Activated T-cell treated with anti-CD3 and anti-CD28 coated beads, Interleukin-2, amount 50 U/mL, for 48 hours (primary cell): ENCODE measurements around the gene MT1H.
"Not testable (repeated sequence)": the region's sequence is repeated elsewhere in the genome, so short reads cannot be mapped to it uniquely, and the experiment has no call there.

Experiments
- DNase-seq, 2 experiments: peaks; one replicate each; pipeline ENCODE4 v3.0.0-alpha.2; 2020

The MT1H gene

DNA sequence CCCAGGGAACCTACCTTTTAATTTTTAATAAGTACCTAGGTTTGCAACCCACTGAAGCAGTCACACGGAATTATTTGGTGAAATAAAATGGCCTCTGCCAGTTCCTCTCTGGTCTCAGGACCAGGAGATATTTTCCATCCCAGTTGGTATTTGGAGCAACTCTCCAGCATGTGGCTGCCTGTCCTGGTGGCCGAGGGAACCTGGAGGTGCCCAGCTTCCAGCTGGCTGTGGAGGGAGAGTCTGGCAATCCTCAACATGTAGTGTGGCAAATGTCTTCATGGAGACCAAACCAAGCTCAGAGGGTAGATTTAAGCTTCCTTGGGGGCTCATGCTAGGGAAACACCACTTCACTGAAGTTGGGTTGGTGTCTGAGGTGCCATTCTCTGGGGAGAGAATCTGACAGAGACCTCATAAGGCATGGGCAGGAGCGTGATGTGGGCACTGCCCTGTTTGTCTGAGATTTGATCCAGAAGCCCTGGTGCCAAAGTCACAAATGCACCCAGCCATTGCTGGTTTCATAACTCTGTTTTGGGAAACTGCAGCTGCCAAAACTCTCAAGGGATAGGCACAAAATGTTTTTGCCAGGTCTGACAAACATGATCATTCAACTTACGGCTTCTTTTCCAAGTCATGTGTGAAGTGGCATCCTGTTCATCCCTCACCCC, 15.4 kb downstream of the MT1H start:
- DNase-seq: no peak

DNA sequence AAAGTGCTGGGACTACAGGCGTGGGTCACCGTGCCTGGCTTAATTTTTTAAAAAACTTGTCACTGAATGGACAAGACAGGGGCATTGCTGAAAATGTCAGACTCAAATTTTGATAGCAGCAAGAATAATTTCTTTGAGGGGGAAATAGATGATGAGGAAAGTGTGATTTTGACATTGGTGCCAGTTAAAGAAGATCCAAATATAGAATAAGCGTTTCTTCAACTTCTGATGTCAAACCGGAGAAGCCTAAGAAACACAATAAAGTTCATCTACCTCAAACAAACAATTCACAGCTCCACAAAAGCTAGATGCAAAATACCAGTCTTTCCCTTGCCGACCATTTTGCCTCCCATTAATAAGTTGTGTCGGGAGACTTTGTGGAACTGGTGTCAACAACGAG, 17.1 kb downstream of the MT1H start:
- no peak for DNase-seq

DNA sequence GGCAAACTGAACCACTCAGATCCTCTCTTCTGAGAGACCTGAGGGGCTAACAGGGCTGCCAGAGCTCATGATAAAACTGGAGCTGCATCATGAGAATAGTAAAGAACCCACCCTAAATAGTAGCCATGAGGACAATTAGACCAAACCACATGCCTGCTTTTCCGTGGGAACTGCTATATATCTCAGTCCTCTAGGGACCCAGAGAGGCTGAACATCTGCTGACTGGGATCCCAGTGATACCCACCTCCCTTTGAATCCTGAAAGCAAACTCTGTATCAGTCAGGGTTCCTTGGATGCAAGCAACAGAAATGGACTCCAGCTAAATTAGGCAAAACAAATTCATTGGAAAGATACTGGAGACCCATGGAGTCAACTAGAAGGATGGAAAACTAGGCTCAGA, 19.1 kb downstream of the MT1H start:
- DNase-seq: no peak

- DNase-seq: no peak
Observed at GRCh38 chr16:56689171-56689570, 19.6 kb downstream of the MT1H start.

GRCh38 chr16:56690420-56691122, 21.0 kb downstream of the MT1H start:
- no peak for DNase-seq

DNA sequence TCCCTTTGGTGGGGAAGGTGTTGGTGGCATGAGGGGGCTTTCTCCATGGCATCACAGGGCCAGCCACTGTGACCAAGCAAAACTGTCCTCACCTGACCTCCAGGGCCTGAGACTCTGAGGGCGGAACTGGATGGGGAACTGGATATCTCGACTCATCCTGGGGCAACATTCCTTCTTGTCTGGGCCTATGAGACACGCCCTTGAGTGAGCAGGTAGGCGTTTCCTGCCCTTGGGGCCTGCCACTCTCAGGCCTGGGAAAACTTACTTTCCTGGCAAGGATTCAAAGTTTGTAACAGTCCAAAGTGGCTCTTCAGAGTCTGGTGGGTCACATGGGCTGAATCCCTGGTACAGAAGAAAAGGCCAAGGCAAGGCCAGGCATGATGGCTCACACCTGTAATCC, 22.3 kb downstream of the MT1H start:
- DNase-seq: no peak

- no peak for DNase-seq
Observed at GRCh38 chr16:56695246-56695645, 25.6 kb downstream of the MT1H start.

DNA sequence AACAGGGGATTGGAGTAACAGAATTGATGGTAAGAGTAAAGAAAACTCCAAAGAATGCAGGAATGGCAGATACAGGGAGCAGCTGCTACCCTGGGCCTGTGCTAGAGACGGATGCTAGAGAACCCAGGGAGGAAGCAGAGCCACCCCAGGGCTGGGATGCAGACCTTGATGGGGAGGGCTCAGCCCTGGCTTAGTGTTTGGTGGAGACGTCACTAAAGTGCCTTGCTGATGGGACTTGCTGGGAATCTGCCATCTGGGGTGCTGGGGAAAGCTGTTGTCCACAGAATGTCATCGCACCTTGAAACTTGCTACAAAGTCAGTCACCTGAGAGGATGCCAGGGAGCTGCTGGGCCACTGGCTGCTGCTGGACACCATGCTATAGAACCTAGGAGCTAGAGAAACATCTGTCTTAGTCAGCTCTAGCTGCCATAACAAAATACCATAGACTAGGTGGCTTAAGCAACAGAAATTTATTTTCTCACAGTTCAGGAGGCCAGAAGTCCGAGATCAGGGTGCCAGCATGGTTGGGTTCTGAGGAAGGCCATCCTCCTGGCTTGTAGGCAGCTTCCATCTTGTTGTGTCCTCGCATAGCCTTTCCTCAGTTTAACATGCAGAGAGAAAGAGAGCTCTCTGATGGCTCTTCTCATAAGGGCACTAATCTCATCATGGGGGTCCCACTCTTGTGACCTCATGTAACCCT, 28.0 kb downstream of the MT1H start:
- DNase-seq: no peak

DNA sequence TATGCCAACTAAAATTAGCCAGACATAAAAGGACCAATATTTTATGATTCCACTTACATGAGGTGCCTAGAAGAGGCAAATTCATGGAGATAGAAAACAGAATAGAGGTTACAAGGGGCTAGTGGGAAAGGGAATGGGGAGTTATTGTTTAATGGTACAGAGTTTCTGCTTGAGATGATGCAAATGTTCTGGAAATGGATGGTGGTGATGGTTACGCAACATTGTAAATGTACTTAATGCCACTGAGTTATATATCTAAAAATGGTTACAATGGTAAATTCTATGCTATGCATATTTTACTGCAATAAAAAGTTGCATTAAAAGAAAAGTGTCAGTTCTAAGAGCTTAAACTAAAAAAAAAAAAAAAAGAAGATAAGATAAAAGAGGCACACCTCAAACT, 30.6 kb downstream of the MT1H start:
- DNase-seq: no peak

GRCh38 chr16:56700631-56701030, 31.0 kb downstream of the MT1H start:
- no peak for DNase-seq

DNA sequence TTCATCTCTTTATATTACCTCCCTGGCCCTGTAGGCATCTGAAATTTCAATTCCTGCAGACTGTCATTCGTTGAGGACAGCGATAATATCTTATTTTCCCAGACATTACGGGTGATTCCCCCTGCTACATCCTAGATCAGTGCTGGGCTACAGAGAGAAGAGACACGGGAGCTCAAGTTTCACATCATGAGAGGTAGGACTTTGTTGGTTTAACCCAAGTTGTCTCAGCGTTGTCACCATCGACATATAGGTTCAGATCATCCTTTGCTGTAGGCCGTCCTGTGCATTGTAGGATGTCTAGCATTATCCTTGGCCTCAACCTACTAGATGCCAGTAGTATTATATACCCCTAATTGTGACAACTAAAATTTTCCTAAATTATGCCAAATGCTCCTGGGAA, 31.9 kb downstream of the MT1H start:
- DNase-seq: no peak

DNA sequence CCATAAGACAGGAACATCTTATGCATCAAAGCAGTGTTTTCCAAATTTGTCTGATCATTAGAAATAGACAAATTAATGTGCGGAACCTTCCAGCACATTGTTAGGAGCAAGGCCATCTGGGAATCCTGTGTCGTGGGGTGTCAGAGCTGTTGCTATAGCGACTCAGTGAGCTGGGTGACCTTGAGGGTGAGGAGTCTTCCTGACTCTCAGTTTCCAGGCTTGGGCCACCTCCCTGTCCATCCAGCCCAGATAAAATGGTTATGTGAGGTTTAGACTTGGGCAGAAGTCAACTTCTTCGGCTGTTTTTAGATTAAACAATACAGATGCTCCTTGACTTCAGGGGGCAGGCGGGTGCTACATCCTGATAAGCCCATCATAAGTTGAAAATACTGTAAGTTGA, 33.2 kb downstream of the MT1H start:
- no peak for DNase-seq

DNA sequence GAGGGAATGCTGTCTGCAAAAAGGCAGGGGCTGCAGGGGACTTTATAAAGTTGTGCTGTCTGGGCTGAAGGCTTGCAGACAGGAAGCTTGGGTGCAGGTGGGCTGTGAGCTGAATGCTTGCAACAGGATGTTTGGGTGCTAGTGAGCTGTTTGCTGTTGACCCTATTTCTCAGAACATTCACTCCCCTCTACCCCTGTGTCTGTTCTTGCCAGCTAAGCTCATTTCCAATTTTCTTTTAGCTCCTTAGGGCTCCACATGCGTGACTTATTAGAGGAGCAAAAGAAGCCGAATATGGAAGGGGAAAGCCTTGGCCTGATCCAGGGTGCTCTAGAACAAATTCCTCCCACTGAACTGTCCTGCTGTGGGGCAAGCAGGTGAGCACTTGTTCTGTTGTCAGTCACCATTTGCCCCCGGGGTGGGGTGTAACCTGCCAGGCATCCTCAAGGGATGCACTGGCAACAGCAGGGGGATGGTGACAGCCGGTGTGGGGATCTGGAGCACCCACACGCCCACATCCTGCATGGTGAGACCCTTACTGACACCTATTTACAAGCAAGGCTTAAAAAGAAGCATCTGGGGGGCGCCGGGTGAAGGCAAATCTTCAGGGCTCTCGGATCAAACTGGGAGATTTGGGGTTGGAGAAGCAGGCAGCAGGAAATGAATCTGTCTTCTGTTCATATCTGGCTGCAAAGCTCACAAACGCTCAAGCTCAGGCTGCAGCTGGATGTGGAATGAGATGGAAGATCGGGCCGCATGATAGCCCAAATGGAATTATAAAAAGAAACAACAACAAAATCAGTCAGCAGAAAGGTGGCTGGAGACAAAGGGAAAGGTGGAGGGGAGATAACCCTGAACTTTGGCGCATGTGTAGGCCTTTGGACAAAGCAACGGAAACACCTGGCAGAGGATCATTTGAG, 39.2 kb downstream of the MT1H start:
- DNase-seq: peak; percentile 42 to 52

GRCh38 chr16:56709443-56710040, 39.9 kb downstream of the MT1H start:
- no peak for DNase-seq

DNA sequence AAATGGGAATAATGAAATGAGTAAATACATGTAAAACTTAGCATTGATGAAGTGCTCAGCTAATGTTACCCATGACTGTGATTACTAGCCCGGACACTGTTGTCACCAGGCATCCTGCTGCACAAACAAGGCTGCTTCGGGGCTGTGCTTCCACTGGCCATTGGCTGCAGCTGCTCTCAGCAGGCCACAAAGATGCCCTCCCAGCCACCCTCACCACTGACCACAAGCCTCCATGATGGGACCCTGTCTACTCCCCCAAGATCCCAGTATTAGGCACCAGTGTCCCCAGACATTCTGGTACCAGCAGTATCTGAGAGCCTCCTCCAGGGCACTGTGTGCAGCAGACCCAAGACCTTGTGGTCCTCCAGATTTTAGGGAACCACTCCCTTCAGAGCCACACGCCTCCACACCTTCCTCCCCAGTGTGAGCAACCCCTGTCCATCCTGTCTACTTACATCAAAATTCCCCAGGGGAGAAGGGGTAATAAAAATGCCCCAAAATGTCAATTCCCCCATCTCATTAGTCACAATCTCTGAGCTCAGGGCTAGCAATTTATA, 40.6 kb downstream of the MT1H start:
- DNase-seq: no peak

GRCh38 chr16:56711862-56712261, 42.2 kb downstream of the MT1H start:
- no peak for DNase-seq

- DNase-seq: no peak
Observed at GRCh38 chr16:56713794-56714193, 44.2 kb downstream of the MT1H start.

DNA sequence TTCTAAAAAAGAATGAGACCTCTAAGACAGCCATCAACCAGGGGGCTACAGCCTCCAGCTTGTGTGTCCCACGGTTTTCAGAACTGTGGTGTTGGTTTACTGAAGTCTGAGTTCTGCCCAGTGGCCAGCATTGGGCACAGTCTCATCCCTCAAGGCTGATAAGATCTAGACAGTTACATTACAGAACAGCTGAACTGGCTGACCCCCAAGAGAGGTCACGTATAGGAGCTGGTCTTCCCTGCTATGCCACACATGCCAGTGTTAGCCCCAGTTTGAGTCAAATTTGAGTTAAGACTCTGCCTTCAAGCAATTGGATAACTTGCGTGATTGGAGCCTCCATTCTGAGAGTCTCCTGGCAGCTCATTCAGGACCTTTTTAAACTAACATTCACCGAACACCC, 45.5 kb downstream of the MT1H start:
- no peak for DNase-seq

- DNase-seq: no peak
Observed at GRCh38 chr16:56716761-56717160, 47.1 kb downstream of the MT1H start.

DNA sequence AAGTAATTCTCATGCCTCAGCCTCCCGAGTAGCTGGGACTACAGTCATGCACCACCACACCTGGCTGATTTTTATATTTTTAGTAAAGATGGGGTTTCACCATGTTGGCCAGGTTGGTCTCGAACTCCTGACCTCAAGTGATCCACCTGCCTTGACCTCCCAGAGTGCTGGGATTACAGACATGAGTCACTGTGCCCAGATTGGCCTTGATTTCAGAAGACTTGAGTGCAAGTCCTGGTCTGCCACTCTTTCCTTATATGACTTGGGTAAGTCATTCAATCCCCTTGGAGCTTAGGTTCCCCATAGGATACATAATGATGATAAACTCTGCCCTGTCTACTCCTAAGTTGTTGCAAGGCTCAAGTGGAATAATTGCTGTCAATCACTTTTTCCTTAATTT, 47.9 kb downstream of the MT1H start:
- DNase-seq: not testable (repeated sequence)
